Hepatocyte (in vitro differentiated cells): ENCODE measurements around the gene NTSR1. TPM values are rescaled to one million over a fixed set of nuclear protein-coding genes. Genes with fewer than 3 reads are reported as not detected.

Source experiments
- DNase-seq: peaks from one replicate; pipeline ENCODE4 v3.0.0-alpha.2; 2016; ENCODE audit warnings: low spot score
- H2AFZ ChIP-seq: fragments of 200-600 bp; sonication (generic); 2 replicates; pipeline ENCODE4 v1.6.0; 2016; ENCODE audit warnings: antibody characterized with exemption, mild to moderate bottlenecking
- H3K27ac ChIP-seq: fragments of 200-600 bp; sonication (generic); 2 replicates; pipeline ENCODE4 v1.5.1; 2016; ENCODE audit warnings: mild to moderate bottlenecking
- H3K27me3 ChIP-seq: fragments of 200-600 bp; sonication (generic); 2 replicates; pipeline ENCODE4 v1.6.1; 2016
- H3K36me3 ChIP-seq: fragments of 200-600 bp; sonication (generic); replicated peaks from 2 replicates; pipeline ENCODE4 v1.5.1; 2016; ENCODE audit warnings: low read depth; ENCODE audit not compliant: insufficient read depth
- H3K4me1 ChIP-seq: fragments of 200-600 bp; sonication (generic); 2 replicates; pipeline ENCODE4 v1.5.1; 2016; ENCODE audit warnings: mild to moderate bottlenecking, moderate library complexity; ENCODE audit not compliant: insufficient read depth
- H3K4me2 ChIP-seq: fragments of 200-600 bp; sonication (generic); 2 replicates; pipeline ENCODE4 v1.6.0; 2016
- H3K4me3 ChIP-seq: fragments of 200-600 bp; sonication (generic); 2 replicates; pipeline ENCODE4 v1.5.1; 2016; ENCODE audit warnings: mild to moderate bottlenecking
- H3K79me2 ChIP-seq: fragments of 200-600 bp; sonication (generic); 2 replicates; pipeline ENCODE4 v1.6.0; 2017; ENCODE audit warnings: mild to moderate bottlenecking
- H3K9me2 ChIP-seq: fragments of 200-600 bp; sonication (generic); replicated peaks from 2 replicates; pipeline ENCODE4 v1.6.0; 2017; ENCODE audit warnings: mild to moderate bottlenecking; ENCODE audit not compliant: insufficient read depth
- H3K9me3 ChIP-seq: fragments of 200-600 bp; sonication (generic); 2 replicates; pipeline ENCODE4 v1.5.1; 2016; ENCODE audit warnings: low read depth, mild to moderate bottlenecking
- H4K20me1 ChIP-seq: fragments of 200-600 bp; sonication (generic); 2 replicates; pipeline ENCODE4 v1.6.0; 2016; ENCODE audit warnings: mild to moderate bottlenecking; ENCODE audit not compliant: insufficient read depth, poor library complexity, severe bottlenecking
- CTCF ChIP-seq: fragments of 200-600 bp; sonication (generic); IDR thresholded peaks from 2 replicates; pipeline ENCODE4 v1.5.1; 2016; ENCODE audit warnings: antibody characterized with exemption, mild to moderate bottlenecking; ENCODE audit not compliant: poor library complexity
- EZH2 ChIP-seq: fragments of 200-600 bp; sonication (generic); IDR thresholded peaks from 2 replicates; pipeline ENCODE4 v1.6.1; 2016; ENCODE audit warnings: antibody characterized with exemption, mild to moderate bottlenecking, borderline replicate concordance
- EZH2phosphoT487 ChIP-seq: fragments of 200-600 bp; sonication (generic); IDR thresholded peaks from one replicate; pipeline ENCODE4 v1.6.1; 2018; ENCODE audit warnings: antibody characterized with exemption, mild to moderate bottlenecking, low read depth, moderate library complexity; ENCODE audit not compliant: unreplicated experiment, severe bottlenecking
- WGBS: methylation state at CpG from one replicate; pipeline ENCODE4 v1.1.6; 2016; ENCODE audit warnings: low lambda C conversion rate; ENCODE audit errors: missing lambda C conversion rate; 5-methylcytosine and 5-hydroxymethylcytosine counted together
- polyA plus RNA-seq: library from polyadenylated mRNA; unstranded; fragments of >200 nt; fragmentation: Nextera tagmentation; extraction: Ambion mirVana; gene quantifications from 2 replicates; pipeline ENCODE4 v1.2.1, GENCODE V29; 2016
- total RNA-seq: library from RNA; depleted of rRNA; stranded (reverse); fragments of >200 nt; gene quantifications from 2 replicates; pipeline ENCODE4 v1.2.3, GENCODE V29; 2014

NTSR1 gene
- total and polyA plus RNA-seq, 2 experiments from 2014 or later, result 0.37 TPM; not detected in 1

GRCh38 chr20:62772103-62772611, 63.5 kb downstream of the NTSR1 start:
- WGBS, result 98% methylated on average over 22 of the region's 23 CpGs
- no peak for DNase-seq
- no peak overlapping the region for H3K4me2 ChIP-seq
- no peak overlapping the region for H2AFZ ChIP-seq
- no peak for TF ChIP-seq EZH2
- no peak for TF ChIP-seq EZH2phosphoT487
- peaks cover 12% of the 10 kb centered on the region for H3K4me1 ChIP-seq
- H3K36me3 ChIP-seq, result no peaks in the 10 kb centered on the region
- no peak overlapping the region for H3K4me3 ChIP-seq
- no peak overlapping the region for H3K27ac ChIP-seq
- no peaks in the 10 kb centered on the region for H3K79me2 ChIP-seq
- no peaks in the 10 kb centered on the region for H3K9me3 ChIP-seq
- no peaks in the 10 kb centered on the region for H3K27me3 ChIP-seq
- no peaks in the 10 kb centered on the region for H3K9me2 ChIP-seq
- no peaks in the 10 kb centered on the region for H4K20me1 ChIP-seq

- no peak for TF ChIP-seq CTCF
- TF ChIP-seq EZH2phosphoT487, result no peak
- no peak for TF ChIP-seq EZH2
- Histone ChIP-seq H3K4me1 (peaks cover 12% of the 10 kb centered on the region), H3K4me3 (no peak overlapping the region), H2AFZ (no peak overlapping the region), H3K9me3 (no peaks in the 10 kb centered on the region), H3K27me3 (no peaks in the 10 kb centered on the region), H3K27ac (no peak overlapping the region), H3K79me2 (no peaks in the 10 kb centered on the region), H3K4me2 (no peak overlapping the region), H4K20me1 (no peaks in the 10 kb centered on the region), H3K36me3 (no peaks in the 10 kb centered on the region), H3K9me2 (no peaks in the 10 kb centered on the region)
- WGBS, result 87% methylated on average over 11 of the region's 11 CpGs
- DNase-seq, result no peak
Observed at GRCh38 chr20:62772619-62772989, 64.0 kb downstream of the NTSR1 start.

GRCh38 chr20:62772990-62773844, 64.6 kb downstream of the NTSR1 start:
- Histone ChIP-seq H3K9me2 (no peaks in the 10 kb centered on the region), H3K9me3 (no peaks in the 10 kb centered on the region), H2AFZ (no peak overlapping the region), H3K4me1 (peaks cover 10% of the 10 kb centered on the region), H3K4me3 (no peak overlapping the region), H3K79me2 (no peaks in the 10 kb centered on the region), H3K27me3 (no peaks in the 10 kb centered on the region), H3K36me3 (no peaks in the 10 kb centered on the region), H4K20me1 (no peaks in the 10 kb centered on the region), H3K4me2 (no peak overlapping the region), H3K27ac (no peak overlapping the region)
- no peak for DNase-seq
- TF ChIP-seq CTCF (no peak), EZH2phosphoT487 (no peak)
- WGBS, result 77% methylated on average over 19 of the region's 19 CpGs

GRCh38 chr20:62773845-62774714, 65.4 kb downstream of the NTSR1 start:
- 81% methylated on average over 29 of the region's 29 CpGs for WGBS
- no peak overlapping the region for H3K4me2 ChIP-seq

More at GRCh38 chr20:62773845-62774714, 65.4 kb downstream of the NTSR1 start:
- Histone ChIP-seq H3K4me1 (peaks cover 3% of the 10 kb centered on the region), H3K36me3 (no peaks in the 10 kb centered on the region), H3K27ac (no peak overlapping the region), H3K9me3 (no peaks in the 10 kb centered on the region), H3K27me3 (no peaks in the 10 kb centered on the region), H3K4me3 (no peak overlapping the region), H4K20me1 (no peaks in the 10 kb centered on the region), H3K79me2 (no peaks in the 10 kb centered on the region), H2AFZ (no peak overlapping the region), H3K9me2 (no peaks in the 10 kb centered on the region)
- TF ChIP-seq CTCF, result no peak
- no peak for TF ChIP-seq EZH2
- TF ChIP-seq EZH2phosphoT487, result no peak
- DNase-seq, result no peak
